Stimulated activated CD4-positive, alpha-beta T cell treated with anti-CD3 and anti-CD28 coated beads, Interleukin-4, amount 100 ng/mL, for 4 hours (primary cell): Measurements from ENCODE around the gene ATP6V1A.
"Not testable (repeated sequence)": the region's sequence is repeated elsewhere in the genome, so short reads cannot be mapped to it uniquely, and the experiment has no call there.

ENCODE experiments used
- DNase-seq, 2 experiments: peaks; one replicate each; pipeline ENCODE4 v3.0.0-alpha.2; 2020

Gene ATP6V1A

GRCh38 chr3:113829576-113830354 is 82.9 kb downstream of the ATP6V1A start:
- no peak for DNase-seq

GRCh38 chr3:113831103-113831355 is 84.2 kb downstream of the ATP6V1A start:
- no peak for DNase-seq

GRCh38 chr3:113832477-113833164 is 85.8 kb downstream of the ATP6V1A start:
- DNase-seq: no peak

GRCh38 chr3:113834983-113835382 is 88.1 kb downstream of the ATP6V1A start:
- DNase-seq: no peak

- peak; percentile 82 to 83 for DNase-seq
These were observed 91.9 kb downstream of the ATP6V1A start, which contains the start of gene GRAMD1C for GRCh38 chr3:113838631-113839209. GRAMD1C (plus strand) TSS chr3:113838788; CDS start chr3:113838910, 122 bp downstream.

- no peak for DNase-seq
These were observed 92.7 kb downstream of the ATP6V1A start for GRCh38 chr3:113839551-113839950.

- no peak for DNase-seq
These were observed 97.9 kb downstream of the ATP6V1A start for GRCh38 chr3:113844622-113845222.

GRCh38 chr3:113847247-113847646 is 100.4 kb downstream of the ATP6V1A start:
- no peak for DNase-seq

- DNase-seq: no peak
These were observed 101.0 kb downstream of the ATP6V1A start for GRCh38 chr3:113847664-113848461.

- DNase-seq: not testable (repeated sequence)
These were observed 102.2 kb downstream of the ATP6V1A start for GRCh38 chr3:113849071-113849470.

GRCh38 chr3:113849841-113850240 is 103.0 kb downstream of the ATP6V1A start:
- not testable (repeated sequence) for DNase-seq

GRCh38 chr3:113850391-113850790 is 103.6 kb downstream of the ATP6V1A start:
- DNase-seq: not testable (repeated sequence)

- DNase-seq: no peak
These were observed 105.7 kb downstream of the ATP6V1A start for GRCh38 chr3:113852506-113852905.
